GM12801 (cell line): ENCODE data around the gene SCN3A.

Experiments used
- TF ChIP-seq, protein P1 (sequence below): IDR thresholded peaks from one replicate; pipeline ENCODE4 v1.5.1; 2011; ENCODE audit warnings: control low read depth; ENCODE audit not compliant: insufficient read length; ENCODE audit errors: extremely low read depth

The SCN3A gene

GRCh38 chr2:165161510-165161909 is 42.3 kb downstream of the SCN3A start:
- TF ChIP-seq, protein P1, sequence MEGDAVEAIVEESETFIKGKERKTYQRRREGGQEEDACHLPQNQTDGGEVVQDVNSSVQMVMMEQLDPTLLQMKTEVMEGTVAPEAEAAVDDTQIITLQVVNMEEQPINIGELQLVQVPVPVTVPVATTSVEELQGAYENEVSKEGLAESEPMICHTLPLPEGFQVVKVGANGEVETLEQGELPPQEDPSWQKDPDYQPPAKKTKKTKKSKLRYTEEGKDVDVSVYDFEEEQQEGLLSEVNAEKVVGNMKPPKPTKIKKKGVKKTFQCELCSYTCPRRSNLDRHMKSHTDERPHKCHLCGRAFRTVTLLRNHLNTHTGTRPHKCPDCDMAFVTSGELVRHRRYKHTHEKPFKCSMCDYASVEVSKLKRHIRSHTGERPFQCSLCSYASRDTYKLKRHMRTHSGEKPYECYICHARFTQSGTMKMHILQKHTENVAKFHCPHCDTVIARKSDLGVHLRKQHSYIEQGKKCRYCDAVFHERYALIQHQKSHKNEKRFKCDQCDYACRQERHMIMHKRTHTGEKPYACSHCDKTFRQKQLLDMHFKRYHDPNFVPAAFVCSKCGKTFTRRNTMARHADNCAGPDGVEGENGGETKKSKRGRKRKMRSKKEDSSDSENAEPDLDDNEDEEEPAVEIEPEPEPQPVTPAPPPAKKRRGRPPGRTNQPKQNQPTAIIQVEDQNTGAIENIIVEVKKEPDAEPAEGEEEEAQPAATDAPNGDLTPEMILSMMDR = no peak

- TF ChIP-seq, protein P1 = no peak
These were observed 46.7 kb downstream of the SCN3A start for GRCh38 chr2:165157160-165157559.

DNA sequence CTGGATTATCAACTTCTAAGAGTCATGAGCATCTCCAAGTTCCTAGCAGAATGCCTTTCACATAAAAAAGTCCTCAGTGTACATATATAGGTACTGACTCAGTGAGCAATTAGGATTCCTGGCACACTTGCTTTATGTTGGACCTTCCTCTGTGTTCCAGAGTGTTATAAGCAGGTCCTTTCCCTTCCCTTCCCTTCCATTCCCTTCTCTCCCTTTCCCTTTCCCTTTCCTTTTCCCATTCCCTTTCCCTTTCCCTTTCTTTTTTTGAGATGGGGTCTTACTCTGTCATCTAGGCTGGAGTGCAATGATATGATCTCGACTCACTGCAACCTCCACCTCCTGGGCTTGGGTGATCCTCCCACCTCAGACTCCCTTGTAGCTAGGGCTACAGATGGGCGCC is 48.7 kb downstream of the SCN3A start:
- TF ChIP-seq, protein P1 = no peak

GRCh38 chr2:165149439-165149838 is 54.4 kb downstream of the SCN3A start:
- TF ChIP-seq, protein P1 = no peak

- TF ChIP-seq, protein P1 = no peak
These were observed 56.4 kb downstream of the SCN3A start for GRCh38 chr2:165147186-165148045.

DNA sequence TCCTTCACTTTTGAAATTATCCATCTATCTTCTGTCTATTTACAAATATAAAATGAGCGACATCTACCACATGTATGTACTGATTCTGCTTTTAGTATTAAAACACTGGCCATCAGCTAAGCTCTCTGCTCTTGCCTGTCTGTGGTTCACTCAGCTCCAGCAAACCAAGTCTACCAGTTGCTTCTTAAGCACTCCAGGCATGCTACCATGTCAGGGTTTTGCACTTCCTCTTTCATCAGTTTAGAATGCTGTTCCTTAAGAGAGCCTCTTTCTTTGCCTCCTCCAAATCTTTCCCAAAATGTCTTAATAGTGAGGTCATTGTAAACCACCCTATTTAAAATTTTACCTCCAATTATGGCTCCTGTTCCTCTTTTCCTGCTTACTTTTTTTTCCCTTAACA is 59.5 kb downstream of the SCN3A start:
- TF ChIP-seq, protein P1 = no peak

DNA sequence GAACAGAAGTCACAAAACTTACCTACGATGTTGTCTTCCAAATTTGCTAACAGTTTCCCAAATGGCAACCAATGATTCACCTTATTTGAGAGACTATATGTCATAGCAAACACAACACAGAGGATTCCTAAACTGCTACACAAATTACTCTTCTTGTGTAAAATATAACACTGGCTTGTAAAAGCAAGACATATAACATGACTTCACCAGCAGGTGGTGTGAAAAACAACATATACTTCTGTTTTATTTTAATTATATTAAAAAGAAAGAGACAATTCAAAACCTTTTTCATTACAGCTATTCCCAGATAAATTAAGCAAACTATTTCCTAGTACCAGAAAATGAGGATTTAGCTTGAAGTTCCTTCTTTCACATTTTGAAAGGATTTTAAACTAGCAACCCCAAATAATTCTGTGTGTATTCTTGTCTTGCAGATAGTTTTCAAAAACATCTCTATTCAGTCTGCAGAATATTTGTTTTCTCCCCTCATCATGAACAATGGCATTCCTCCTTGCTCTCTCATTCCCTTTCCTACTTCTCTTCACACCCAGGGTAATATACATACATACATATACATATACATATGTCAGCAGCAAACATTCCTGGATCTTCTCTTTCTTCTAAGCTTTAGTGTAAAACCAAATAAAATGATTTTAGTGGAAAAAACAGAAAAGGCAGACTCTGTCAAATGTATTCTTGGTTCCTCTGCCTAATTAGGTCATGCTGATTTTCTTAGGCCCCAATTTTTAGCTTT is 62.1 kb downstream of the SCN3A start:
- TF ChIP-seq, protein P1 = no peak
